Skeletal muscle satellite cell (primary cell): Measurements from ENCODE around the gene PPP1CC. TPM values are rescaled to one million over a fixed set of nuclear protein-coding genes. Genes with fewer than 3 reads are reported as not detected.

Experiments
- H3K27me3 ChIP-seq: 2 replicates; pipeline ENCODE4 v1.7.0; 2013; ENCODE audit warnings: low read length; ENCODE audit not compliant: control insufficient read depth, insufficient read depth
- H3K36me3 ChIP-seq: 2 replicates; pipeline ENCODE4 v1.7.0; 2013; ENCODE audit warnings: mild to moderate bottlenecking, control low read depth, low read length; ENCODE audit not compliant: insufficient read depth
- H3K4me1 ChIP-seq: 2 replicates; pipeline ENCODE4 v1.7.0; 2013; ENCODE audit warnings: low read length; ENCODE audit not compliant: control insufficient read depth, insufficient read depth
- H3K4me2 ChIP-seq: 2 replicates; pipeline ENCODE4 v1.7.0; 2013; ENCODE audit warnings: mild to moderate bottlenecking, low read length
- H3K4me3 ChIP-seq: 2 replicates; pipeline ENCODE4 v1.7.0; 2013; ENCODE audit warnings: low read length
- H3K9ac ChIP-seq: 2 replicates; pipeline ENCODE4 v1.7.0; 2013; ENCODE audit warnings: mild to moderate bottlenecking, low read depth, low read length, moderate library complexity
- H3K9me3 ChIP-seq: replicated peaks from 2 replicates; pipeline ENCODE4 v1.7.0; 2013; ENCODE audit warnings: mild to moderate bottlenecking, control low read depth, low read length
- total RNA-seq: library from RNA; depleted of rRNA; stranded (reverse); fragments of >200 nt; gene quantifications from 2 replicates; pipeline ENCODE4 v1.2.3, GENCODE V29; 2012; rRNA removed

Gene PPP1CC
- total RNA-seq = 90.0 and 96.8 TPM in 2 replicates

GRCh38 chr12:110742718-110743570 lies at the start of gene PPP1CC:
Gene PPP1CC, minus strand, starts transcription at chr12:110742891. Its CDS starts 184 bp downstream, at chr12:110742707.
- H3K4me2 ChIP-seq = peak within 1 kb of the TSS; percentile 95
- peak within 1 kb of the TSS; percentile 81 for H3K4me3 ChIP-seq
- H3K9ac ChIP-seq = peak within 1 kb of the TSS; percentile 91
- H3K9me3 ChIP-seq = no peaks in the 10 kb centered on the region
- peaks cover 54% of the 10 kb centered on the region for H3K4me1 ChIP-seq
- H3K36me3 ChIP-seq = no peaks in the 10 kb centered on the region
- no peaks in the 10 kb centered on the region for H3K27me3 ChIP-seq

- no peaks in the 10 kb centered on the region for H3K36me3 ChIP-seq
- no peak overlapping the region for H3K4me2 ChIP-seq
- H3K4me3 ChIP-seq = no peak overlapping the region
- H3K27me3 ChIP-seq = no peaks in the 10 kb centered on the region
- H3K9me3 ChIP-seq = no peaks in the 10 kb centered on the region
- peaks cover 14% of the 10 kb centered on the region for H3K4me1 ChIP-seq
- H3K9ac ChIP-seq = no peak overlapping the region
Observed at GRCh38 chr12:110791589-110791988, 48.9 kb upstream of the PPP1CC start.

GRCh38 chr12:110790301-110790700 lies 47.6 kb upstream of the PPP1CC start:
- H3K9ac ChIP-seq = no peak overlapping the region
- H3K9me3 ChIP-seq = no peaks in the 10 kb centered on the region
- no peak overlapping the region for H3K4me3 ChIP-seq
- H3K4me1 ChIP-seq = peaks cover 12% of the 10 kb centered on the region
- no peaks in the 10 kb centered on the region for H3K36me3 ChIP-seq
- no peak overlapping the region for H3K4me2 ChIP-seq
- H3K27me3 ChIP-seq = no peaks in the 10 kb centered on the region

DNA sequence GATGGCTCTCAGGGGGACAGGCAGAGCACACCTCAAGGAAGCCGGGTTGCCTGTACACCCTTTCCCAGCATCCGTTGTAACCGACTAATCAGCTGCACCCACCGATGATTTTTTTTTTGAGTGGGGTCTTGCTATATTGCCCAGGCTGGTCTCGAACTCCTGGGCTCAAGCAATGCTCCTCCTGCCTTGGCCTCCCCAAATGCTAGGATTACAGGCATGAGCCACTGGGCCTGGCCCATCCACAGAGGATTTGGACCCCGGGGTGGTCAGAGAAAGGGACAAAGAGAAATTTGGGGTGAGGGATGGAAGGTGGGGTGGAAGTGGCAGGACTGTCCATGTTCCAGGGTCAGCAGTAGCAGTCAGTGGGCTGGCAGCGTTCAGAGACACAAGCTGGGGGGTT lies 43.3 kb upstream of the PPP1CC start:
- Histone ChIP-seq H3K9me3 (no peaks in the 10 kb centered on the region), H3K9ac (no peak overlapping the region)

GRCh38 chr12:110785240-110785639 lies 42.5 kb upstream of the PPP1CC start:
- no peak overlapping the region for H3K4me3 ChIP-seq

More for the DNA sequence above, 43.3 kb upstream of the PPP1CC start:
- Histone ChIP-seq H3K4me2 (no peak overlapping the region), H3K27me3 (peaks cover 6% of the 10 kb centered on the region), H3K4me3 (no peak overlapping the region), H3K36me3 (no peaks in the 10 kb centered on the region), H3K4me1 (no peaks in the 10 kb centered on the region)

GRCh38 chr12:110782922-110783321 lies 40.2 kb upstream of the PPP1CC start:
- H3K4me2 ChIP-seq = no peak overlapping the region
- no peak overlapping the region for H3K4me3 ChIP-seq
- no peaks in the 10 kb centered on the region for H3K4me1 ChIP-seq
- H3K27me3 ChIP-seq = peaks cover 6% of the 10 kb centered on the region
- no peak overlapping the region for H3K9ac ChIP-seq
- H3K9me3 ChIP-seq = no peaks in the 10 kb centered on the region
- no peaks in the 10 kb centered on the region for H3K36me3 ChIP-seq

More at GRCh38 chr12:110785240-110785639, 42.5 kb upstream of the PPP1CC start:
- H3K4me1 ChIP-seq = no peaks in the 10 kb centered on the region
- H3K9ac ChIP-seq = no peak overlapping the region
- no peaks in the 10 kb centered on the region for H3K9me3 ChIP-seq
- no peak overlapping the region for H3K4me2 ChIP-seq
- H3K36me3 ChIP-seq = no peaks in the 10 kb centered on the region
- H3K27me3 ChIP-seq = peaks cover 6% of the 10 kb centered on the region

- Histone ChIP-seq H3K4me2 (no peak overlapping the region), H3K9me3 (no peaks in the 10 kb centered on the region), H3K27me3 (peaks cover 6% of the 10 kb centered on the region), H3K36me3 (no peaks in the 10 kb centered on the region), H3K4me1 (no peaks in the 10 kb centered on the region), H3K4me3 (no peak overlapping the region), H3K9ac (no peak overlapping the region)
Observed at GRCh38 chr12:110782094-110782493, 39.4 kb upstream of the PPP1CC start.

GRCh38 chr12:110780448-110780847 lies 37.8 kb upstream of the PPP1CC start:
- Histone ChIP-seq H3K4me2 (no peak overlapping the region), H3K9me3 (no peaks in the 10 kb centered on the region), H3K4me1 (no peaks in the 10 kb centered on the region), H3K9ac (no peak overlapping the region), H3K4me3 (no peak overlapping the region), H3K27me3 (peaks cover 9% of the 10 kb centered on the region), H3K36me3 (no peaks in the 10 kb centered on the region)

GRCh38 chr12:110778833-110779577 lies 36.3 kb upstream of the PPP1CC start:
- Histone ChIP-seq H3K4me1 (no peaks in the 10 kb centered on the region), H3K4me2 (no peak overlapping the region), H3K9ac (no peak overlapping the region), H3K27me3 (peaks cover 8% of the 10 kb centered on the region), H3K9me3 (no peaks in the 10 kb centered on the region), H3K4me3 (no peak overlapping the region), H3K36me3 (no peaks in the 10 kb centered on the region)

GRCh38 chr12:110776410-110776809 lies 33.7 kb upstream of the PPP1CC start:
- H3K4me2 ChIP-seq = no peak overlapping the region
- H3K4me3 ChIP-seq = no peak overlapping the region
- no peaks in the 10 kb centered on the region for H3K4me1 ChIP-seq
- H3K27me3 ChIP-seq = peaks cover 3% of the 10 kb centered on the region
- H3K9me3 ChIP-seq = no peaks in the 10 kb centered on the region
- H3K9ac ChIP-seq = no peak overlapping the region
- no peaks in the 10 kb centered on the region for H3K36me3 ChIP-seq

GRCh38 chr12:110775997-110776396 lies 33.3 kb upstream of the PPP1CC start:
- Histone ChIP-seq H3K9me3 (no peaks in the 10 kb centered on the region), H3K4me3 (no peak overlapping the region), H3K4me1 (no peaks in the 10 kb centered on the region), H3K4me2 (no peak overlapping the region), H3K27me3 (peaks cover 3% of the 10 kb centered on the region), H3K9ac (no peak overlapping the region), H3K36me3 (no peaks in the 10 kb centered on the region)
